Lower leg skin (tissue), 3 donors: ENCODE results near the gene SPARC.

Experiments
- POLR2A ChIP-seq, 2 donors: fragments of 450-650 bp; IDR thresholded peaks; one replicate each; pipeline ENCODE4 v1.6.1; 2016 to 2017; ENCODE audit warnings: antibody characterized with exemption in 2 of 2, mild to moderate bottlenecking in 1 of 2, moderate library complexity in 1 of 2
- TF ChIP-seq, protein P1 (sequence below), 3 donors: fragments of 450-650 bp; IDR thresholded peaks; one replicate each; pipeline ENCODE4 v1.5.1; 2016; ENCODE audit warnings: antibody characterized with exemption in 3 of 3, mild to moderate bottlenecking in 3 of 3, moderate library complexity in 2 of 3

DNA sequence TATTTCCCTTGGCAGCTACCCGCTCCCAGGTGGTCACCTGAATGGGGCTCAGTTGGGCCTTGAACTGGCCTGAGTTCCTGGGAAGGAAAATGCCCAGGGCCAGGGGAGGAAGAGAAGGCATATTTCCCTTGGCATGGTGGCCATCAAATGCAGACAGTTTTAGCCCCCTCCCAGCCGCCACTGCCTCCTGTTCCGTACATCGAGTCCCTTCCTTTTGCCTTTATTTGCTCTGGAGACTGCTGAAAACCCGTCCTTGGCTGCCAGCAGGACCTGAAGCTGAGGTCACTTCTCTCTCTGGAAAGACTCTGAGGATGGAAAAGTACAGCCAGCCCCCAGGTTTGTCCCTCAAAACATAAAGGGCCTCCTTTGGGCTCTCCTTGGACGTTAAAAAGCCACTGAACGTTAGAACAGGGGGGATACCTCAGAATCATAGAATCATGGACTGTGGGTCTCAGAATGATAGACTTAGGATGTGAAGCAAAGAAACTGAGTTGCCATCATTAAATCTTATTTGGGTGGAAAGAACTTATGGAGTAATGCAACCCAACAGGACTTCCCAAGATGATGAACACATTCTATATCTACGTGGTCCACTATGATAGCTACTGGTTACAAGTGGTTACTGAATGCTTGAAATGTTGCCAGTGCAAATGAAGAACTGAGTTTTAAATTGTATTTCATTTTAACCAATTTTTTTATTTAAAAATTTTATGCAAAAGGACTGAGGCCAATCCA lies 7.1 kb downstream of the SPARC start:
- TF ChIP-seq, protein P1, sequence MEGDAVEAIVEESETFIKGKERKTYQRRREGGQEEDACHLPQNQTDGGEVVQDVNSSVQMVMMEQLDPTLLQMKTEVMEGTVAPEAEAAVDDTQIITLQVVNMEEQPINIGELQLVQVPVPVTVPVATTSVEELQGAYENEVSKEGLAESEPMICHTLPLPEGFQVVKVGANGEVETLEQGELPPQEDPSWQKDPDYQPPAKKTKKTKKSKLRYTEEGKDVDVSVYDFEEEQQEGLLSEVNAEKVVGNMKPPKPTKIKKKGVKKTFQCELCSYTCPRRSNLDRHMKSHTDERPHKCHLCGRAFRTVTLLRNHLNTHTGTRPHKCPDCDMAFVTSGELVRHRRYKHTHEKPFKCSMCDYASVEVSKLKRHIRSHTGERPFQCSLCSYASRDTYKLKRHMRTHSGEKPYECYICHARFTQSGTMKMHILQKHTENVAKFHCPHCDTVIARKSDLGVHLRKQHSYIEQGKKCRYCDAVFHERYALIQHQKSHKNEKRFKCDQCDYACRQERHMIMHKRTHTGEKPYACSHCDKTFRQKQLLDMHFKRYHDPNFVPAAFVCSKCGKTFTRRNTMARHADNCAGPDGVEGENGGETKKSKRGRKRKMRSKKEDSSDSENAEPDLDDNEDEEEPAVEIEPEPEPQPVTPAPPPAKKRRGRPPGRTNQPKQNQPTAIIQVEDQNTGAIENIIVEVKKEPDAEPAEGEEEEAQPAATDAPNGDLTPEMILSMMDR (IDR thresholded peaks at IDR 0.05): no peak
- TF ChIP-seq POLR2A (IDR thresholded peaks at IDR 0.05): no peak
